ENCODE results near the gene UCP3.

Gene UCP3

GRCh38 chr11:73950869-73951710, 57.8 kb downstream of the UCP3 start, which contains the start of gene DNAJB13:
Gene DNAJB13, plus strand, starts transcription at chr11:73951026. Its CDS starts 44 bp downstream, at chr11:73951070.
- DNase-seq, result no peak

Measured in CD4-positive, alpha-beta T cell treated with Interleukin-17A for 1 hour (primary cell).